PC-9 (cell line): ENCODE measurements around the gene PSMA7.

Experiments used
- EZH2 ChIP-seq: fragments of 200-600 bp; sonication (generic); IDR thresholded peaks from 2 replicates; pipeline ENCODE4 v1.8.0; 2017; ENCODE audit warnings: antibody characterized with exemption, low read depth
- TF ChIP-seq, protein P1 (sequence below): fragments of 200-600 bp; sonication (generic); conservative IDR thresholded peaks from 2 replicates; pipeline ENCODE4 v1.6.1; 2017; ENCODE audit warnings: mixed run types, antibody characterized with exemption, mild to moderate bottlenecking, moderate library complexity

GRCh38 chr20:62087227-62087626 lies 56.0 kb downstream of the PSMA7 start:
- TF ChIP-seq, protein P1, sequence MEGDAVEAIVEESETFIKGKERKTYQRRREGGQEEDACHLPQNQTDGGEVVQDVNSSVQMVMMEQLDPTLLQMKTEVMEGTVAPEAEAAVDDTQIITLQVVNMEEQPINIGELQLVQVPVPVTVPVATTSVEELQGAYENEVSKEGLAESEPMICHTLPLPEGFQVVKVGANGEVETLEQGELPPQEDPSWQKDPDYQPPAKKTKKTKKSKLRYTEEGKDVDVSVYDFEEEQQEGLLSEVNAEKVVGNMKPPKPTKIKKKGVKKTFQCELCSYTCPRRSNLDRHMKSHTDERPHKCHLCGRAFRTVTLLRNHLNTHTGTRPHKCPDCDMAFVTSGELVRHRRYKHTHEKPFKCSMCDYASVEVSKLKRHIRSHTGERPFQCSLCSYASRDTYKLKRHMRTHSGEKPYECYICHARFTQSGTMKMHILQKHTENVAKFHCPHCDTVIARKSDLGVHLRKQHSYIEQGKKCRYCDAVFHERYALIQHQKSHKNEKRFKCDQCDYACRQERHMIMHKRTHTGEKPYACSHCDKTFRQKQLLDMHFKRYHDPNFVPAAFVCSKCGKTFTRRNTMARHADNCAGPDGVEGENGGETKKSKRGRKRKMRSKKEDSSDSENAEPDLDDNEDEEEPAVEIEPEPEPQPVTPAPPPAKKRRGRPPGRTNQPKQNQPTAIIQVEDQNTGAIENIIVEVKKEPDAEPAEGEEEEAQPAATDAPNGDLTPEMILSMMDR = no peak
- TF ChIP-seq EZH2 = no peak
